SH-SY5Y (cell line): ENCODE data around the gene LRP8.

Source experiments
- GATA2 ChIP-seq: IDR thresholded peaks from 2 replicates; pipeline ENCODE4 v1.6.1; 2011; ENCODE audit warnings: mild to moderate bottlenecking, low read depth, low read length
- GATA3 ChIP-seq: IDR thresholded peaks from 2 replicates; pipeline ENCODE4 v1.6.1; 2011; ENCODE audit warnings: low read depth, mild to moderate bottlenecking, low read length, moderate library complexity

- TF ChIP-seq GATA2 (no peak), GATA3 (no peak)
These were observed 121.0 kb downstream of the LRP8 start for GRCh38 chr1:53206735-53207379.
